Body of pancreas (tissue), 4 donors: Measurements from ENCODE around the gene PRMT3. TPM values are rescaled to one million over a fixed set of nuclear protein-coding genes. Genes with fewer than 3 reads are reported as not detected.
A peak's percentile ranks its signal among the peaks of the same experiment; 100 is the strongest.

Experiments used
- ATAC-seq: fragments of 150-250 bp; one replicate; pipeline ENCODE4 v1.9.1; 2016
- DNase-seq, 4 donors: peaks; one replicate each; pipeline ENCODE4 v3.0.0-alpha.2; 2019
- H3K27ac ChIP-seq, 4 donors: fragments of 200-600 bp; sonication (generic); 1 replicate in 3 of 4; 2 replicates in 1 of 4; pipeline versions ENCODE4 v1.5.1 to v1.6.1; 2016 to 2019; ENCODE audit warnings: mild to moderate bottlenecking in 1 of 4, mixed read lengths in 1 of 4, moderate library complexity in 1 of 4
- H3K27me3 ChIP-seq, 2 donors: fragments of 200-600 bp; sonication (generic); one replicate each; pipeline ENCODE4 v1.6.0; 2016; ENCODE audit warnings: mild to moderate bottlenecking in 1 of 2
- H3K36me3 ChIP-seq, 2 donors: fragments of 200-600 bp; sonication (generic); replicated peaks in 1 of 2; 2 replicates each; pipeline ENCODE4 v1.5.1; 2016; ENCODE audit warnings: low read depth in 2 of 2; ENCODE audit not compliant: insufficient read depth in 1 of 2
- H3K4me1 ChIP-seq: fragments of 200-600 bp; sonication (generic); one replicate; pipeline ENCODE4 v1.6.0; 2016
- H3K4me3 ChIP-seq, 2 donors: fragments of 200-600 bp; sonication (generic); 1 replicate in 1 of 2; 2 replicates in 1 of 2; pipeline ENCODE4 v1.5.1; 2016 to 2019
- H3K9me3 ChIP-seq, 3 donors: fragments of 200-600 bp; sonication (generic); 1 replicate in 2 of 3; 2 replicates in 1 of 3; pipeline ENCODE4 v1.5.1; 2016
- POLR2A ChIP-seq, 3 donors: fragments of 450-650 bp; IDR thresholded peaks; one replicate each; pipeline ENCODE4 v1.6.1; 2016; ENCODE audit warnings: antibody characterized with exemption in 3 of 3, mild to moderate bottlenecking in 2 of 3
- WGBS, 2 donors: methylation state at CpG; one replicate each; pipeline ENCODE4 v1.1.5; 2017; 5-methylcytosine and 5-hydroxymethylcytosine counted together
- intact Hi-C: fragments of 100-400 bp; cut with DNase I; formaldehyde crosslinking; loops from one replicate; pipeline ENCODE4 v1.15.1; 2023
- total RNA-seq, 2 donors: library from RNA; depleted of rRNA; stranded (reverse); fragments of >200 nt; gene quantifications; one replicate each; pipeline ENCODE4 v1.1.0, GENCODE V29; 2016
- TF ChIP-seq, protein P1 (sequence below), 7 experiments: fragments of 450-650 bp in 4 of 7; fragments of 200-600 bp in 3 of 7; sonication (generic) in 3 of 7; IDR thresholded peaks; one replicate each; pipeline ENCODE4 v1.5.1; 2016 to 2019; ENCODE audit warnings: antibody characterized with exemption in 7 of 7

Gene PRMT3
- total RNA-seq, 2 donors from 2014 or later = 15.6 to 20.4 TPM

DNA sequence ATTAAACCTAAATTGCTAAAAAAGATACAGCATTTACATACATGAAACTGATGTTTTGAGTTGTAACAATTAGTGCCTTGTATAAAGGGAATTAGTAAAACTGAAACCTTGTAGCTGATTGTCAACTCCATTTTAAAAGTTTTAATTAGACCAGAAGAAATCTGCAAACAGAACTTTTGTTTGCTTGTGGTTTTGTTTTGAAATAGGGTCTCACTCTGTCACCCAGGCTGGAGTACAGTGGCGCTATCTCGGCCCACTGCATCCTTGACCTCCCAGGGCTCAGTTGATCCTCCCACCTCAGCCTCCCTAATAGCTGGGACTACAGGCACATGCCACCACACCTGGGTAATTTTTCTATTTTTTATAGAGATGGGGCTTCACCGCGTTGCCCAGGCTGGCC lies 125.4 kb downstream of the PRMT3 start:
- no peak overlapping the region for H3K27ac ChIP-seq
- no peaks in the 10 kb centered on the region for H3K27me3 ChIP-seq
- WGBS, 2 donors = 89 to 95% methylated on average over 4 of the region's 4 CpGs
- TF ChIP-seq, protein P1, sequence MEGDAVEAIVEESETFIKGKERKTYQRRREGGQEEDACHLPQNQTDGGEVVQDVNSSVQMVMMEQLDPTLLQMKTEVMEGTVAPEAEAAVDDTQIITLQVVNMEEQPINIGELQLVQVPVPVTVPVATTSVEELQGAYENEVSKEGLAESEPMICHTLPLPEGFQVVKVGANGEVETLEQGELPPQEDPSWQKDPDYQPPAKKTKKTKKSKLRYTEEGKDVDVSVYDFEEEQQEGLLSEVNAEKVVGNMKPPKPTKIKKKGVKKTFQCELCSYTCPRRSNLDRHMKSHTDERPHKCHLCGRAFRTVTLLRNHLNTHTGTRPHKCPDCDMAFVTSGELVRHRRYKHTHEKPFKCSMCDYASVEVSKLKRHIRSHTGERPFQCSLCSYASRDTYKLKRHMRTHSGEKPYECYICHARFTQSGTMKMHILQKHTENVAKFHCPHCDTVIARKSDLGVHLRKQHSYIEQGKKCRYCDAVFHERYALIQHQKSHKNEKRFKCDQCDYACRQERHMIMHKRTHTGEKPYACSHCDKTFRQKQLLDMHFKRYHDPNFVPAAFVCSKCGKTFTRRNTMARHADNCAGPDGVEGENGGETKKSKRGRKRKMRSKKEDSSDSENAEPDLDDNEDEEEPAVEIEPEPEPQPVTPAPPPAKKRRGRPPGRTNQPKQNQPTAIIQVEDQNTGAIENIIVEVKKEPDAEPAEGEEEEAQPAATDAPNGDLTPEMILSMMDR (IDR thresholded peaks at IDR 0.05) = no peak
- TF ChIP-seq POLR2A (IDR thresholded peaks at IDR 0.05) = no peak
- no peaks in the 10 kb centered on the region for H3K9me3 ChIP-seq
- H3K4me3 ChIP-seq = no peak overlapping the region
- peaks cover 10% of the 10 kb centered on the region for H3K4me1 ChIP-seq
- DNase-seq (no peak), ATAC-seq (no peak)
- H3K36me3 ChIP-seq = peaks cover 0 to 3% of the 10 kb centered on the region in 2 donors
- intact Hi-C loops = no loop called here

DNA sequence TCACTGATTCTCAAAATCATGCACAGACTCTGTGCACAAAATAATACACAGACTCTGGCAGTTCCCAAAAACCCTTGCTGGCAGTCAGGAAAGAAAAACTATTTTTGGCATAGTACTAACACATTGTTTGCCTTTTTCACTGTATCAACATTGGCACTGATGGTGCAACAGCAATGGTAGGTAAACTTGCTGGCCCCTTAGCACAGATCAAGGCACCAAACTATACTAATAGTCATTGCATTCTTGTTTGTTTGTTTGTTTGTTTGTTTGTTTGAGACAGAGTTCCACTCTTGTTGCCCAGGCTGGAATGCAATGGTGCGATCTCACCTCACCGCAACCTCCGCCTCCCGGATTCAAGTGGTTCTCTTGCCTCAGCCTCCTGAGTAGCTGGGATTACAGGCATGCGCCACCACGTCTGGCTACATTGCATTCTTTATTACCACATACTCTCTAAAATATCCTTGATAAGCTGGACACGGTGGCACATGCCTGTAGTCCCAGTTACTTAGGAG lies 130.9 kb downstream of the PRMT3 start:
- intact Hi-C loops = no loop called here
- 67 to 73% methylated on average over 7 of the region's 7 CpGs for WGBS, 2 donors
- DNase-seq (peak; percentile 14 to 32 (median 20)), ATAC-seq (peak; percentile 78)
- Histone ChIP-seq H3K9me3 (no peaks in the 10 kb centered on the region), H3K27me3 (no peaks in the 10 kb centered on the region), H3K27ac (no peak overlapping the region), H3K36me3 (no peaks in the 10 kb centered on the region), H3K4me3 (no peak overlapping the region), H3K4me1 (peaks cover 10% of the 10 kb centered on the region)
- TF ChIP-seq, protein P1 (IDR thresholded peaks at IDR 0.05) = no peak
- no peak for TF ChIP-seq POLR2A (IDR thresholded peaks at IDR 0.05)

DNA sequence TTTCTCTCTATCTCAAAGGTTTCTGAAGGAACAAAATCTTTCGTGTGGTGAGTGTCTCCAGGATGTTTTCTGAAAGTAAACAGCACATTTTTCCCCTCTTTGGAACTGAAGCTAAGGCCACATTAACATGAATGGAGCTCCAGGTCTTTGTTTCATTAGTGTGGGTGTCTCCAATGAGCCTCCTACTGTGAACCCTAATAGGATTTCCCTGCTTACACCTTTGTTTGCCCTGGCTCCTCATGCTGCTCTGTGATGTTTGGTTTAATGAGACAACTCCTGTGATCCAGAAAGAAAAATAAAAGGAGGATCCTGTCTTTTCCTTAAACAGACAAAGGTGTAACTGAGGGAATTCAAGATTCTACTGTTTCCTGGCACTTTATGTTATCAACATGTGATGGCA lies 135.0 kb downstream of the PRMT3 start:
- H3K27me3 ChIP-seq = no peaks in the 10 kb centered on the region
- no peak overlapping the region for H3K27ac ChIP-seq
- TF ChIP-seq POLR2A (IDR thresholded peaks at IDR 0.05) = no peak
- TF ChIP-seq, protein P1 (IDR thresholded peaks at IDR 0.05) = no peak
- H3K9me3 ChIP-seq = no peaks in the 10 kb centered on the region
- ATAC-seq = no peak
- H3K4me1 ChIP-seq = peaks cover 10% of the 10 kb centered on the region
- WGBS, 2 donors = 50 to 55% methylated on average over 1 of the region's 1 CpG
- no peak for DNase-seq
- no peaks in the 10 kb centered on the region for H3K36me3 ChIP-seq
- intact Hi-C loops = no loop called here
- H3K4me3 ChIP-seq = no peak overlapping the region

DNA sequence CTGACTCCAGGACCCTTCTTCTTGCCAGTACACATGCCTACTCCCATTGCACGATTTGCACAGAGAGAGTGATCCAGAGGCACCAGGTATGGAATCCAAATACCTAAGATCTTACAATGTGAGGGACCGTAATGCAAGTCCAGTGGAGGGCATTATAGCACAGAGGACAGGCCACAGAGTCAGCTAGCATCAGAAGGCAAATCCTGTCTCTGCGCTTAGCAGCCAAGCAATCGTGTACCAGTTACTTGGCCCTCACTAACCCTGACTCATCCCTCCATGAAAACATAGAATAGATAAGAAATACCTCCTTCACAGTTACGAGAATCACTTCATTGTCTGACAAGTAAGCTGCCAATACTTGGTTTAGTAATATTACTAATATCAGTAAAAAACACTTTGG lies 142.2 kb downstream of the PRMT3 start:
- no peaks in the 10 kb centered on the region for H3K4me1 ChIP-seq
- TF ChIP-seq POLR2A (IDR thresholded peaks at IDR 0.05) = no peak
- TF ChIP-seq, protein P1 (IDR thresholded peaks at IDR 0.05) = no peak
- no peak overlapping the region for H3K4me3 ChIP-seq
- ATAC-seq (no peak), DNase-seq (no peak)
- no peak overlapping the region for H3K27ac ChIP-seq
- H3K9me3 ChIP-seq = no peaks in the 10 kb centered on the region
- intact Hi-C loops = no loop called here
- no peaks in the 10 kb centered on the region for H3K36me3 ChIP-seq
- 70 to 78% methylated on average over 5 of the region's 5 CpGs for WGBS, 2 donors
- no peaks in the 10 kb centered on the region for H3K27me3 ChIP-seq

DNA sequence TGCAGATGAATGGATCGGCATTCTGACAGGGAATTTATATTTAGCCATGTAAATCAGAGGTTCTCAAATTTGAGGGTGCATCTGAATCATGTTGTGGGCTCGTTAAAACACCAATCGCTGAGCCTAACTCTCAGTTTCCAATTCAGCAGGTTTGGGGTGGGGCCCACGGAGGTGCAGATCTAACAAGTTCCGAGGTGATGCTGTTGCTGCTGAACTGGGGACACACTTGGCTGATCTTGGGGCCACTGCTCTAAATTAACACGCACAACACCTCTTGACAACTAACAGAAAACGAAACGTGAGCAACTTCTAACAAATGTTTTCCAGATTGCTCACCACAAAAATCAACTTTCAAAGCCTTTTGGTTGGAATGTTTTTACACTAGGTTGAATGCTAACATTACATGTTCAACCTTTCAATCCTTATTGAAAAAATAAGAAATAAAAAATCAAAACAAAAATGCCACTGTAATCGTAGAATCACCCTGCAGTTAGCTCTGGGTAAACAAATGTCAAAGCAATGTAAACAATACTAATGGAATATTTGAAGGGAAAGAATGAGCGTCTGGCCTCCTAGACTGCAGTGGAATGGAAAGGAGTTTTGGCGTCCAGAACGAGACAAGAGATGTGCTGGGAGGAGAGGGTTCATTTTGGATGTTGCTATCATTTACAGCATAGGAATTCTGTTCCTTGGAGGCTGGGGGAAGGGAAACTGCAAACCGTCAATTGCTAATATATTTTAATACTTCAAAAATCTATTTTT lies 143.6 kb downstream of the PRMT3 start:
- WGBS, 2 donors = 37 to 43% methylated on average over 13 of the region's 13 CpGs
- intact Hi-C loops = no loop called here
- no peak overlapping the region for H3K4me3 ChIP-seq

More for the DNA sequence above, 143.6 kb downstream of the PRMT3 start:
- no peak for ATAC-seq
- DNase-seq = no peak
- Histone ChIP-seq H3K9me3 (no peaks in the 10 kb centered on the region), H3K27ac (no peak overlapping the region), H3K4me1 (no peaks in the 10 kb centered on the region), H3K27me3 (no peaks in the 10 kb centered on the region), H3K36me3 (no peaks in the 10 kb centered on the region)
- no peak for TF ChIP-seq POLR2A (IDR thresholded peaks at IDR 0.05)
- TF ChIP-seq, protein P1 (IDR thresholded peaks at IDR 0.05) = no peak
